AML-193 (cell line): ENCODE measurements around the gene CASP2.

Experiments
- DNase-seq, 2 experiments: peaks; one replicate each; lab custom pipeline; 2025; lab: John Stamatoyannopoulos, UW

Gene CASP2

DNA sequence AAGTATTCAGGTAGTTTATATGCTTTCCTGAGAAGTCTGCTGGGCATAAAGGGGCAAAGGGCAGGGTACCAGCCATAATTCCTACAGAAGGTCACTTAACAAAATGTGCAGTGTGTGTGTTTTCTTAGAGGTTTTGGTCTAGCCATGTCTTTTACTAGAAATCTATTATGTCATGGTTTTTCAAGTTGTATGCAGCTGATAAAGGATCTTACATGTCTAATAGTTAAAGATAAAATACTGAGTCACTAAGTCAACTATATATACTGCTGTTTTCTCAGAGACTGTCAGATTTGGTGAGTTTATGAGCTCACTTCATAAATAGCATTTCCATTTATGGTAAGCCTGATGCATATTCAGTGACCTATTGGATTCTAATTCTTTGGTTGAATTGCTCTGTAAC is 7.7 kb downstream of the CASP2 start:
- DNase-seq = no peak

DNA sequence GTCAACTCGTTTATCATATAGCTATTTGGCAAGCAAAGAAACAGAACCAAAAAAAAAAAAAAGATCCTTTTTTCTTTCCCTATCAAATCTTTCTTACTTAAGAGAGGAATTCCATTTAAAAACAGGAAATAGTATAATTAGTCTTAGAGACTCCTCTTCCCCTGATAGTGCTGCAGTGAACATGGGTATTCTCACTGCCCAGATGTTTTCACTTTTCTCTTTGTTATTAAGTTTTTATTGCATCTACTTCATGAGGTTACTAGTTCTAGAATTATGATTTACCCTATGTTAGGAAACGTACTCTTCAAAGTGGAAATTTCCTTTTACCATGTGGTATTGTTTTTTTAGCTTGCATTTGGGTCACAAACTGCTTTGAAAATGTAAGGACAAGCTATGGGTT is 8.5 kb downstream of the CASP2 start:
- DNase-seq = no peak

DNA sequence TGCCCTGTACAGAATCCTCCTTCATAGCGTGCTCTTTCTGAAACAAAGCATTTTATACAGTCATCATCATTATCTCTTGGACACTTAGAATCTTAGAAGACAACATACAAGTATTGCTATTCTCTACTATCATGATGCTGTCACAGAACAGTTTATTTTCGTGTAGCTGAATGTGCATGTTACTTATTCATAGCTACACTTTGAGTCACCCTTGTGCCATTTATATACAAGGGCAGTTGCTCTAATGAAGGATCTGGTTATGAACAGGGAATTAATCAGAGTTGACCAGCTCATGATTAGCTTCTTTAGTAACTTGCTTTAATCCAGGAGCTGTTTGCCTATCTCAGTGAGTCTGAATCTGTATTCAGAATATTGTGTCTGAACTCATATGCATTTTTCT is 11.2 kb downstream of the CASP2 start:
- no peak for DNase-seq

DNA sequence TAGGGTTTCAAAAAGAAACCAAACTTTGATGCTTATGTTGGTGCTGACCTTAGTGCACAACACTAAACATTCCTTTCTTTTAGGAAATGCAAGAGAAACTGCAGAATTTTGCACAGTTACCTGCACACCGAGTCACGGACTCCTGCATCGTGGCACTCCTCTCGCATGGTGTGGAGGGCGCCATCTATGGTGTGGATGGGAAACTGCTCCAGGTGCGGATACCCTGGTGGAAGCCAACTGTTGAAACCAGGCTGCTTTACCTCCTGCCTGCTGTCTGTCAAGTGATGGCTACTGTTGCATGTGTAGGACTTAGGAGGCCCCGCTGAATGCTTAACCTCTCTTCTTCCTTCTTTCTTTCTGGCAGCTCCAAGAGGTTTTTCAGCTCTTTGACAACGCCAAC is 11.7 kb downstream of the CASP2 start:
- DNase-seq = no peak

DNA sequence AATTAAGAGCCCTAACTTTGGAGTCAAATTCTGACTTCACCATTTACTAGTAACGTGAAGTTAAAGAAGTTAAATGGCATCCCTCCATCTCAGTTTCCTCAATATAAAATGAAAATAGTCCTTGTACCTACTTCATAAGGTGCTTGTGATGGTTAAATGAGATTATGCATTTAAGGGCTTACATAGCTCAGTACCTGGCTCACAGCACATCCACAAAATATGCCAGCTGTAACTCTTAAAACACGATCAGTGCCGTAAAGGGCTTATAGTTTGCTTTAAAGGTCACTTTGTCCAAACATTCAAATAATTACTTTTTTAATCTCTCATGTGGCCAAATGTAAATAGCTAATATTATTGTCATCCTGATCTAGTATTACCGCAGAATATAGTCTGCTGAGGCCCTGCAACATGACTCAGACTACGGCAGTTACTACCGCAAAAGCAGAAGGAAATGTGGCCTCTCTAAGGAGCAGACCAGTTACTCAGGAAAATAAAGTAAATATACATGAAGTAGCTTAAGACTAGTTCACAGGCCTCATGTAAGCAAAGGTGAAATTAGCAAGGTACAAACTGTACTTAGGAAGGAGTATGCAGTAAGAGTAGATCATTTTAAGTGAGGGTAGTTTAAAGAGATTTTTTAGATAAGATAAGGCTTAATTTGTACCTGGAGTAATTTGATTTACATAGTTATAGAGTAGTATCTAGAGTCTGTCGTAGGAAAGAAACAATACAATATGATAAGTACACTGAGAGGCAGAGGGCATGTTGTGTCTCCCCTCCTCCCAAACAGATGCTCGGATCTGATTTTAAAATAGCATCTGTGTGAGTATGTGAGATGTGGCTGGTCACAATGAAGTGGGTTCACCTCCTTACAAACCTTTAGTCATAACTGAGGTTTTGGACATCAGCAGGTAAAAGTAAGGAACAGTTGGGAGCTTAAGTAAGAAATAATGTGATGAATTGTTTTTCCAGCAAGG is 13.1 kb downstream of the CASP2 start:
- DNase-seq = peak; percentile 93 to 94

DNA sequence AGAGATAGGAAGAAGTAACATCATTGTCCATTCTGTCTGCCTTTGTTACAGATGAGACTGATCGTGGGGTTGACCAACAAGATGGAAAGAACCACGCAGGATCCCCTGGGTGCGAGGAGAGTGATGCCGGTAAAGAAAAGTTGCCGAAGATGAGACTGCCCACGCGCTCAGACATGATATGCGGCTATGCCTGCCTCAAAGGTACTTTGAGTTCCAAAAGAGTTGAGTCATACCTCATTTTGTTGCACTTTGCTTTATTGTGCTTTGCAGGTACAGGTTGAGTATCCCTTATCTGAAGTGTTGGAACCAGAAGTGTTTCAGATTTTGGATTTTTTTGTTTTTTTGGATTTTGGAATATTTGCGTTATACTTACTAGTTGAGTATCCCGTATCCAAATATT is 15.6 kb downstream of the CASP2 start:
- no peak for DNase-seq

DNA sequence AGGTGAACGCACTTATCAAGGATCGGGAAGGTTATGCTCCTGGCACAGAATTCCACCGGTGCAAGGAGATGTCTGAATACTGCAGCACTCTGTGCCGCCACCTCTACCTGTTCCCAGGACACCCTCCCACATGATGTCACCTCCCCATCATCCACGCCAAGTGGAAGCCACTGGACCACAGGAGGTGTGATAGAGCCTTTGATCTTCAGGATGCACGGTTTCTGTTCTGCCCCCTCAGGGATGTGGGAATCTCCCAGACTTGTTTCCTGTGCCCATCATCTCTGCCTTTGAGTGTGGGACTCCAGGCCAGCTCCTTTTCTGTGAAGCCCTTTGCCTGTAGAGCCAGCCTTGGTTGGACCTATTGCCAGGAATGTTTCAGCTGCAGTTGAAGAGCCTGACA is 16.8 kb downstream of the CASP2 start:
- no peak for DNase-seq

DNA sequence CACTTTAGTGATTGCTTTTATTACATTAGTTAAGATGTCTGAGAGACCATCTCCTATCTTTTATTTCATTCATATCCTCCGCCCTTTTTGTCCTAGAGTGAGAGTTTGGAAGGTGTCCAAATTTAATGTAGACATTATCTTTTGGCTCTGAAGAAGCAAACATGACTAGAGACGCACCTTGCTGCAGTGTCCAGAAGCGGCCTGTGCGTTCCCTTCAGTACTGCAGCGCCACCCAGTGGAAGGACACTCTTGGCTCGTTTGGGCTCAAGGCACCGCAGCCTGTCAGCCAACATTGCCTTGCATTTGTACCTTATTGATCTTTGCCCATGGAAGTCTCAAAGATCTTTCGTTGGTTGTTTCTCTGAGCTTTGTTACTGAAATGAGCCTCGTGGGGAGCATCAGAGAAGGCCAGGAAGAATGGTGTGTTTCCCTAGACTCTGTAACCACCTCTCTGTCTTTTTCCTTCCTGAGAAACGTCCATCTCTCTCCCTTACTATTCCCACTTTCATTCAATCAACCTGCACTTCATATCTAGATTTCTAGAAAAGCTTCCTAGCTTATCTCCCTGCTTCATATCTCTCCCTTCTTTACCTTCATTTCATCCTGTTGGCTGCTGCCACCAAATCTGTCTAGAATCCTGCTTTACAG is 17.4 kb downstream of the CASP2 start:
- peak; percentile 49 to 54 for DNase-seq

DNA sequence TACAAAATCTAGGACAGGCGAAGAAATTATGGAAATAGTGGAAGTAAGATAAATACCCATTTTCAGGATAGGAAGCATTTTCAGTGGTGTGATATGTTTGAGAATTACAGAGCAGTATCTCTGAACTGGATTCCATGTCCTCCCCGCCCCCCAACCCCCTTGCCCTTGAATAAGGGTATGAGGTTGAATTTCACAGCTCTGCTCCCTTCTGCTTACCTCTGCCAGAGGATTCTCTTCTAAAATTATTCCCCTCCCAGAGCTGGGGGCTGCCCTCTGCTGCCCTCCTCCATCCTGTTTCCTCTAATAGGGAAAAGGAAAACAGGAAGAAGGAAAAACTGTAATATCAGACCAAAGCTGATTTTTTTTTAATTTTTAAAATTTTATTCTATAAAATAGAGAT is 20.5 kb downstream of the CASP2 start:
- no peak for DNase-seq

DNA sequence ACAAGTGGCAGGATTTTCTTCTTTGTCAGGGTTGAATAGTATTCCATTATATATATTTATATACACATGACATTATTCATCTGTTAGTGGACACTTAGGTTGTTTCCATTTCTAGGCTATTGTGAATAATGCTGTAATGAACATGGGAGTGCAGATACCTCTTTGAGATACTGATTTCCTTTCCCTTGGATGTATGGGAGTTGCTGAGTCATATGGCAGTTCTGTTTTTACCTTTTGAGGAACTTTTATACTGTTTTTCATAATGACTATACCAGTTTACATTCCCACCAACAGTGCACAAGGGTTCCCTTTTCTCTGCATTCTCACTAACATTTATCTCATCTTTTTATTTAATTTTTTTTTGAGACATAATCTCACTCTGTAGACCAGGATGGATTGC is 26.0 kb downstream of the CASP2 start:
- no peak for DNase-seq

DNA sequence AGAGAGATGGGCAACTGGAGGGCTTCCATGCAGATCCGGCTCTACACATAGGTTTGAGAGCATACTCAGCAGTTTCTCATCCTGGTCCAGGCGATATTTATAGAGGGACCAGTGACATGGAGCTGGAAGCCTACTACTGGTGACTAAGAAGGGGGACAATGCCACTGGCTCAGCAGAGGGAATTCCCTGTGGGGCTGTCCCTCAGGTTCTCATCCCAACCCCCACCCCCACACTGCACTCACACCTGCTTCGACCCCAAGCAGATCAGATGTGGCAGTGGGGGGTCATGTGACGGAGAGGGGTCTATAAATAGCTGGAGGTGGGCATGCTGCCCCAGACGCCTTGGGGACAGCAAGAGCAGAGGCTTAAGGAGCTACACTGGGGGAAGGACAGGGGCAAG is 27.6 kb downstream of the CASP2 start, which contains the start of gene CLCN1:
TSS of gene CLCN1 (plus strand) at position 336 of the 400 bp plus-strand sequence. CDS start 102 bp downstream, outside the sequence.
- no peak for DNase-seq

DNA sequence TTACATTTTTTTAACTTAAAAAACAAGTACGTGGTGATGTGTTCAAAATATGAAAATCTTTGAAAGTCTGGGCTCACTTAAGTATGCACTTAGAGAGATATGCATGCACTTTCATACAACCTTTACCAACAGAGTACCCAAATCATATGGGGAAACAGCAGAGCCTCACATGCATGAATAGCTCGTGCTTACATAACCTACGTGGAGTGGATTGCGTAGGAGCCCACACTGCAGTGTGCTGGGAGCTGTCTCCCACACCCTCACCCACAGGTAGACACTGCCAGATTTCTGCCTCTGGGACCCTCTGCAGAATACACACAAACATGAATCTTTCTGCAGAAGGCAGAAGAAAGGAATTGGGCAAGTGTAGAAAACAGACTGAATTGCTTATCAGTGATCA is 28.3 kb downstream of the CASP2 start:
- DNase-seq = peak; percentile 40 to 42

DNA sequence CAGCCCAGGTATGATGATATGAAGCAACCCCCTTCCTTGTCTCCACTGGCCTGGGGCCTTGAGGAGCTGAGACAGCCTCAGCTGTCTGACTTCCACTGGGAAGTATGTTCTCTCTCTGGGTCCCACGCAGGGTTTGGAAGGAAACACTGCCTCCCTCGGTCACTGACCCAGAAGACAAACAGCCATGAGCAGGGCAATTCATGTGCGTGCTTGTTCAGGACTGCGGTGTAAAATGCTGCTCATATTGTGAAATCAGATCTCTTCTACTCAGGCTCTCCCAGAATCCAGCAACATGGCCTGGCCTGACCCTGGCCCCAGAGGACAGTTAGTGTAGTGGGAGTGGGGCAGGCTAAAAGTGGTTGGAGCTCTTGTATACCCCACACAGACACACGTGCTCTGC is 30.5 kb downstream of the CASP2 start:
- DNase-seq = no peak

DNA sequence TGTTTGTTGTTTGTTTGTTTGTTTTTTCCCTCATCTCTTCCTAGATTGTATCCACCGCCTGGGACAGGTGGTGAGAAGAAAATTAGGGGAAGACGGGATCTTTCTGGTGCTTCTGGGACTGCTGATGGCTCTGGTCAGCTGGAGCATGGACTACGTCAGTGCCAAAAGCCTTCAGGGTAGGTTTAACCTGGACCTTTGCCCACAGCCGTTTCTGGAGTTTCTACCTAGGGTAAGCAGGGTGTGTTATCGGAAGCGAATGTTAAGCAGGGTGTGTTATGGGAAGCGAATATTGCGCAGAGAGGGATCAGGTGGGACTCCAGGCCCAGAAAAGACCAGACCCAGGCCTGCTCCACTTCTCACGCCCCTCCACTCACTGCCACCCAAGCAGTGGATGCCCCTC is 32.5 kb downstream of the CASP2 start:
- DNase-seq = no peak

DNA sequence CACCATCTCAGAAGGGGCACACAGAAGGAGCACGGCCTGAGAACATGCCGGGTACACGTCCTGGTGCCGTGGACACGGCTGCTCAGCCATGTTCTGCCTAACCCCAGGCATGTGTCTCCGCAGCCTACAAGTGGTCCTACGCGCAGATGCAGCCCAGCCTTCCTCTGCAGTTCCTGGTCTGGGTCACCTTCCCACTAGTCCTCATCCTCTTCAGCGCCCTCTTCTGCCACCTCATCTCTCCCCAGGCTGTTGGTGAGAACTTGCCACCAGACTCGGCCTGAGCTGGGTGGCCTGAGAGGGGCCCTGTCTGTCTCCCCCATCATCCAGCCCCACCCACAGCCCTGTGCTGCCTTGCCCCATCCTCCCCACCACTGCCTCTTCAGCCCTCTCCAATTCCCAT is 33.1 kb downstream of the CASP2 start:
- DNase-seq = no peak

DNA sequence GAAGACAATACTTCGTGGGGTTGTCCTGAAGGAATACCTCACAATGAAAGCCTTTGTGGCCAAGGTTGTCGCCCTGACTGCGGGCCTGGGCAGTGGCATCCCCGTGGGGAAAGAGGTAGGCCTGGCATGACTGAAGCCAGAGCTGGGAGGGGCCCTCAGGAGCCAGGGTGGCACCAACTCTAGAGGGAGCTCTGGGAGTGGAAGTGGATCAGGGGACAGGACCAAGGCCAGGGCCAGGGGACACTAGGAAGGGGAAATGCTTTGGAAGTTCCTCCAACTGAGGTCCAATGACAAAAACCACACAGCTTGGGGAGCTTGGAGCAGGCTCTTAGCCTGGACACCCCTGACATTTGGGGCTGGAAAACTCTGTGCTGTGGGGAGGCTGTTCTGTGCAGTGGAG is 33.6 kb downstream of the CASP2 start:
- DNase-seq = peak; percentile 32 to 33

DNA sequence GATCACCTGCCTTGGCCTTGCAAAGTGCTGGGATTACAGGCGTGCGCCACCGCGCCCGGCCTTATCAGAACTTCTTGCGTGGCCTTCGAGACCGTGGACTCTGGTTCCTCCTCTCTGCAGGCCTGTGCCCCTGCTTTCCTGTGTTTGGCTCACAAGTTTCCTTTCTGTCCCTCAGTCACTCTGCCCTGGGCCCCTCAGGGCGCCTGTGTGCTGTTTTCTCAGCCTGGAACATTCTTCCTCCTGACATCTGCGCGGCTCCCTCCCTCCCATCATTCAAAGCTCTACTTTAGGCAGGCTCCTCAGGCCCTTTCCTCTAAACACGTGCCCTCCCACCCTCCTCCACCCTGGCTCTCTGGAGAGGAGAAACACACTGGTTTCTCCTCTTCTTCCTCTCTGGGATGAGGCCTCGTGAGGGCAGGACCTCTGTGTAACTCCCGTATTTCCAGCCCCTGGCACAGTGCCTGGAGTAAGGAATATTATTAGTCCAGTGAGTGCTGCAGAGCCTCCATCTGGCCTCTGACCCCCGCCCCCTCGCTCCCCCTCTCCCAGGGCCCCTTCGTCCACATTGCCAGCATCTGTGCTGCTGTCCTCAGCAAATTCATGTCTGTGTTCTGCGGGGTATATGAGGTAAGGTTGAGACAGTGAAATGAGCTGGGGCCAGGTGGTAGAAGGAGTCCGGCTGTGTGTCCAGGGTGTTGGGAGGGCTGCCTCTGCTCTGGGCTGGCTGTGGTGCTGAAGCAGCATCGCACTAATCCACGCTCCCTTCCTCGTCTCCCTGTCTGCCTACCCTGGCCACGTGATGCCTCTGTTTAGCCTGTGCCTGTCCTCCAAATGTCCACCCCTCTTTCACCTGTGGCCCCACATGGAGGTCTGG is 34.8 kb downstream of the CASP2 start:
- no peak for DNase-seq

DNA sequence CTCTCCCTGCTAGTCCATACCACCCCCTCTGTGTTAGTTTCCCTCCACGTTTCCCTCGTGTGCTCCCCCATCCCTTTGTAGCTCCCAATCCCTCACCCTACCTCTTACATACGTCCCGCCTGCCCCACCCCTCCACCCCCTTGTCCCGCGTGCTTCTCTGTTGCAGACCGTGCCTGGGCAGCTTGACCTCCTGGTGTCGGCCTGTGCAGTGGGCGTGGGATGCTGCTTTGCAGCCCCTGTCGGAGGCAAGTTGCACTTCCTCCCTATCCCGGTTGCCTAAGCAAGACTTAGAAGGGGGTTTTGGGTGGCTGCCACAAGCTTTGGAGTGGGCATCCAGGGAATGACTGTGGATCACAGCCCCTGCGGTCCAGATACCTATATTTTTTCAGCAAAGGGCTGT is 35.5 kb downstream of the CASP2 start:
- no peak for DNase-seq

DNA sequence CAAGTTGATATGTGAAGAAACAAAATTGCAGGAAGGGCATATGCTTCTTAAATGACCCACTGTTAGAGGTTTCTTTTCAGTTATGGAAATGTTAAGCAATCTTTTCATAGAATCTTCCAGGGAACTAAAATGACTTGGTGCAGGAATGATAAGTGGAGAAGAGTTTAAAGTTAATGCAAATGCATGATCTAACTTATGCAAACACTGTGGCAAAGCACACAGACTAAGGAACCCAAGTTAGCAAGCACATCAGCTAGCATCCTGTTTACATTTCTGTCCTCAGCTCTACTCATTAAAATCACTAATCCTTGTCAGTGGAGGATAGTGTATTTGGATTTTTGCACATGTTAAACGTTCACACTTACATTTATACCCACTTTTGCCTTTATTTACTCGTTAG is 37.1 kb downstream of the CASP2 start:
- no peak for DNase-seq

DNA sequence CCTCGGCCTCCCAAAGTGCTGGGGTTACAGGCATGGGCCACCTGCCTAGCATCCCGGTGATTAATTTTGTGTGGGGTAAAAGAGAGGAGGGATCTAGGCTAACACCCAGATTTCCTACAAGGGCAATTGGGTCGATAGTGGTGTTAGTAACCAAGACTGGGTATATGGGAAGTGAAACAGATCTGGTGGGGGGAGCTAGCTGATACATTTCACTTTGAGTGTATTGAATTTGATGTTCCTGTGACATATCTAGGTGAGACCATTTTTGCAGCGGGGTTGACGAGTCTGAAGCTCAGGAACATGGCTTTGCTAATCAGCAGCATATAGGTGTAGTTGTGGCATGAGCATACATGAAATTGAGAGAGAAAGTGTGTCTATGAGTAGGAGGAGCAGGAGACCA is 39.8 kb downstream of the CASP2 start:
- DNase-seq = no peak

DNA sequence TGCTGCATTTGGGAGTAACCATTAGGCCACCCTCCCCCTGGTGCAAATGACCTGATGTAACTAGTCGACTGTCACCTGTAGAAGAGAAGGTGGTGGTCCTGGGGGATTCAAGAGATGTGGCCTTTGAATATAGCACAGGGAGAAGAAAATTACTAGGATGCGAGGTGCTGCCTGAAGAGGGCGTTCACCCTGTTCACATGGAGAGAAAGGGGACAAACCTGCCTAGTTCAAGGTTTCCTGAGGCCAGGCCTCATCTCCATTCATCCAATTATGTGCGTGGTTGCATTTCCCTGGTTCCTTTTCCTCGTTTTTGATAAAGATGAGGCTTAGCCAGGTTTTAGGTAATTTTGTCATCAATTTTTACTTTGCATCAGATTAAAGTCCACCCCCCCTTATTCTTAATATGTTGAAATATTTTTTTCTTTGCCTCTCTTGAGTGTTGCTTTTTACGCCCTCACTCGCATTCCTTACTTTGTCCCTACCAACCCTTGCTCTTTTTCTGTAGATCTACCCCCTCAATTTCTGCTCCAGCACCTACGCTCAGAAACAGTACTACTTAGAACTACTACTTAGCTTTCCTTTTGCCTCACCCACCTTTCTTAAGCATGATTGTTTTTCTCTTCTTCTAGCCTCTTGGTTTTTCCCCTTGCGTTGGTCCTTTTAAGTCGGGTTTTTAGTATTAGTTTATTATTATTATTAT is 41.5 kb downstream of the CASP2 start:
- DNase-seq = peak in 1 of 2 experiments; percentile 9
